GM19324 (cell line): ENCODE results near the gene MRAP.
"Not testable (repeated sequence)": the region's sequence is repeated elsewhere in the genome, so short reads cannot be mapped to it uniquely, and the experiment has no call there.

Experiments used
- ATAC-seq: cut with Tn5 transposase; IDR thresholded peaks from one replicate; pipeline ENCODE4 v1.9.1; 2021; ENCODE audit warnings: mild to moderate bottlenecking, moderate library complexity; ENCODE audit not compliant: unreplicated experiment, low FRiP score

MRAP gene

DNA sequence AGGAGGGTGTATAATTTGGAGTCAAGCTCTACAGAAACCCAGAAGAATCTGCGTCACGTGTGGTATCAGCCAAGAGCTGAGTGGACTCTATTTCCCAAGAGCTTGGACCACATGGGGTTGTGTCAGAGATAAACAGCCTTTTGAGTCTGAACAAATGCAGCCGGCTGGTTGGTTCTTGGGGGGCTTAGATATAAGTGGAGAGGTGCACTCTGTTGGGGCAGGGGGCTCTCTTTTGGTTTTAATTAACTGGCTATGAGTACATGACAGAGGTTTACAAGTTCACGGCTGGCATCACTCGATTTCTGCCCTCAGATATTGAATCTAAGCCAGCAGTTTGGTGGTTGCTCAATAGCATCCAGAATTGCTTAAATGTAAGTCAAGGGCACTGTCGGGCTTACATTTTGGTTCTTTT is 501 bp upstream of the MRAP start:
- ATAC-seq = no peak

DNA sequence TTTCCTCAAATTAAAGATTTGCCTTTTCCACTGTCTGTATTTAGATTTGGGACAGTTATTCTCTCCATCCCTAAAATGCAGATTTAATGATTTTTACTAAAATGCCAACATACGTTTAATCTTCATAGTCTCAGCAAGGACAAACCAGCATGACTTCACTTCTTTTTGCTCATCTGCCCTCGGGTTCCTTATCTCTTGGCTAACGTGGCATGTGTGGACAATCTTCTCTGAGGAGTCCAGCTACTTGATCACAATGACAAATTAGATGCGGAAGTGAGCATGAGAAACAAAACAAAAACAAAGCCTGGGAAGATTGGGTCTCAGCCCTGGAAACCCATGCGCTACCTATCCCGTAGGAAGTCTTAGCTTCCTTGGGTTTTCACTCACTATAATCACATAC is 1.0 kb downstream of the MRAP start:
- no peak for ATAC-seq

- ATAC-seq = no peak
These were observed 1.5 kb downstream of the MRAP start for GRCh38 chr21:32300117-32300681.

DNA sequence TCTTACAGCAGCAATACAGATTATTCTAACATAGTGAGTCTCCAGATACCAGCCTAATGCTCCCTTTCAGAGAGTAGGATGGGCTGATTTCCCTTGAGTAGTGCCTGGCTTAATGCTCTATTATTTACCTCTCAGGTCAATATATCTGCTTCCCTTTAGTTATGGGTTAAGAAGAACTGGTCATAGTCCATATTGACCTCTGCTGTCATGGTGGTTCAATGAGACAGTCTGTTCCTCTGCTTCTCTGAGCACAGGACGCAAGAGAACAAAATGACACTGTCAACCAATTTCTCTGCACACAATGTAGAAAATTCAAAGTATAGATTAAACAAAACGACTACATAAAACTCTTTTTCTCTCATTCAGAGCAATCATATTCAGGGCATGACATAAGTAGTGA is 2.9 kb downstream of the MRAP start:
- no peak for ATAC-seq

- no peak for ATAC-seq
These were observed 3.9 kb downstream of the MRAP start for GRCh38 chr21:32302560-32302959.

DNA sequence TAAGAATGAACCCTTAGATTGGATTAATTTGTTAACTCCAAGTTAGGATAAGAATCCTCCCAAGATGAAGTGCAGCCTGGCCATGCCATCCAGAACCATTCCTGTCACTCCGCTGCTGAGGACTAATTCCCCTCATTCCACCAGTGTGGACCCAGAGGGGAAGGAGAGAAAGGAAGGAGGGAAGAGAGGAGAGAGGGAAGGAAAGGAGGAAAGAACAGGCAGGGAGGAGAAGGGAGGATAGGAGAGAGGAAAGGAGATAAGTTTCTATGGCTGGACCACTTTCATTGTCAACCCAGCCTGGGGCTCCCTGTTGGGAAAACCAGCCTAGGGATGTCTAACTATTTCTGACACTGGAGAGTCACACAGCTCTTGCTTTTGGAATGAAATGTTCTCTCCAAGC is 4.7 kb downstream of the MRAP start:
- no peak for ATAC-seq

DNA sequence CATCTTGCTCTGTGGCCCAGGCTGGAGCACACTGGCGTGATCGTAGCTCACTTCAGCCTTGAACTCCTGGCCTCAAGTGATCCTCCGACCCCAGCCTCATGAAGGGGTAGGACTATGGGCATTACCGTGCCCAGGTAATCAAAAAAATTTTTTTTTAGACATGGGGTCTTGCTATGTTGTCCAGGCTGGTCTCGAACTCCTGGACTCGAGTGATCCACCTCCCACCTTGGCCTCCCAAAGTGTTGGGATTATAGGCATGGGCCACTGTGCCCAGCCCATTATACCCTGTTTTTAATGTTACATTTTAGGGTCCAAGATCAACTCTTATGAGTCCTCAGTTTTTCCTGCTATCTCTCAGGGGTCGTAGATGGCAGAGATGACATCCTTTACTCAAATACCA is 6.3 kb downstream of the MRAP start:
- no peak for ATAC-seq

DNA sequence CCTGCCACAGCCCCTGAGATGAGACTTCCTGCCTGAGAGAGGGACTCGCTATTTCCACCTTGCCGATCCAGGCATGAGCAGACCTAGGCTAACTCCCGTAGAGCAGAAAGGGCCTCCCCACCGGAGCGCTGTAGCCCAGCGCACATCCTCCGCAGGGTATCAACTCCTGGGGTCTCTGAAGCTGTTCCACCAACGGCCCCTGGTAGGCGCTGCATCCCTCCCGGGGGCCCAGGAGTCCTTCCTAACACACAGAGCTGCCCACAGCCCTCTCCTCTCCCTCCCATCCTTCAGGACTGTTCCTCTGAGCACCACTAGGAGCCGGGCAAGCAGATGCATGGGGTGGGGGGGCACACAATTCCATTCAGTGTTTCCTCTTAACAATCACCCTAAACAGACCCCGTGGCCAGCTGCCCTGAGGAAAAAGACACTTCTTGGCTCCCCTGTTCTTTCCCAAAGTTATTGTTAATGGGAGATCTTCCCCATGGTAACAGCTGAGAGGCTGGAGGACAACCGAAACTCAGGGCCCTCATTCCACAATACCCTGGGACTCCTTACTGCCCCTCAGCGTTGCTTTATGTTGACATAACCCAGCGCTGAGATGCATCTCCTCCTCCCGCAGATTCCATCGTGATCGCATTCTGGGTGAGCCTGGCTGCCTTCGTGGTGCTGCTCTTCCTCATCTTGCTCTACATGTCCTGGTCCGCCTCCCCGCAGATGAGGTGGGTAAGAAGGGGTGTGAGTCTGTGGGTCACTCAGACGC is 7.5 kb downstream of the MRAP start:
- ATAC-seq = no peak

GRCh38 chr21:32307706-32308105 is 9.1 kb downstream of the MRAP start:
- no peak for ATAC-seq

GRCh38 chr21:32308696-32309095 is 10.0 kb downstream of the MRAP start:
- no peak for ATAC-seq

- ATAC-seq = no peak
These were observed 11.3 kb downstream of the MRAP start for GRCh38 chr21:32309906-32310460.

GRCh38 chr21:32310976-32311375 is 12.3 kb downstream of the MRAP start:
- ATAC-seq = not testable (repeated sequence)

GRCh38 chr21:32311621-32312020 is 13.0 kb downstream of the MRAP start:
- ATAC-seq = no peak

- no peak for ATAC-seq
These were observed 13.7 kb downstream of the MRAP start for GRCh38 chr21:32312326-32312725.

DNA sequence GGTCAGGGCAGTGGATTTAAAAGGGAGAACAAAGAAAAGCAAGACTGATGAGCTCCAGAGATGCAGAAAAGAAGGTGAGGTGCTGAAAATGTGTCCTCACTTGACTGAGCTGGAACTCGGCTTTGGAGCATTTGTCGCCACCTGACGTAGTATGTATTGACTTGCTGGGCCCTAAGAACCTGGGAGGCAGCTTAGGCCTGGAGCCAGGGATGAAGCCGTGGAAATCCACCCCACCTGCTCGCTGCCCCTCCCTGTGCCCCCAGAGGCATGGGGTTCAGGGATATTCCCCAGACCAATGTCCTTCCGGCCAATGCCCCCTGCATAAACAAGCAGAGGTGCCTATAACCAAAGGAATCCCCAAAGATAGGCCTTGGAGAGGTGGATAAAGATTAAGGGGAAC is 14.3 kb downstream of the MRAP start:
- no peak for ATAC-seq

DNA sequence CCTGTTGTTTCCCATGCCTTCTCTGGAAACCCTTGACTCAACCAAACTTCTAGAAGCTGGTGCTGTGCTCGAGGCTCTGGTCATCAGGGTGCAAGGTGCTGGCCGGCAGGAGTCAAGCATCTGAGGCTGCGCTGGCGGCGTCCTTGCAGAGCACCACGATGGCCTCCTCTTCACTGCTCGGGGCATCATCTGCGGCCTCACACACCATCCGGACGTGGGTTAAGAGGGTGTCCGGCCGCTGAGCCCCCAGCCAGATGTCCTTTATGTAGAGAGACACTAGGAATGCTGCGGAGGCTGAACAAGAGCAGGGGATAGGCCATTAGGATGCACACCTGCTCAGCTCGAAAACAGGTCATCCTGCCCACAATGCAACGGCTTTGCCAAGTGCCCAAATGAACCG is 16.2 kb downstream of the MRAP start:
- ATAC-seq = no peak

- no peak for ATAC-seq
These were observed 17.0 kb downstream of the MRAP start for GRCh38 chr21:32315511-32316281.

GRCh38 chr21:32316361-32317215 is 17.9 kb downstream of the MRAP start:
- no peak for ATAC-seq

DNA sequence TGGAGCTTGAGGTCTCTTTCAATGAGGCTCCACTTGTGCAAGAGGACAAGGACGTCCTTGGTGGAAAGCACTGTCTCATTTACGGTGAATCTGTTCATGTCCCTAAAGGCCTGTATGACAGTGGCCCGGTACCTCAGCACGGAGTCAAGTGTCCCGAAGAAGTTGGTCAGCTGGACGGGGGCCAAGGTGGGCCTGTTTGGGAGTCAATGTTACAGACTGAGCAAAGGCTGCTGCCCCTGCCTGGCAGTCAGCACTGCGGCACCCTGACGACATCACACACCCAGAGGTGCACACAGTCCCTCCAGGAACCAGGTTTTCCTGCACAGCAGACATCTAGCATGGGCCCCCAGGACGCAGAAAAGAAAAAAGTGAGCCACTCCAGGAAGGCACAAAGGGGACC is 19.1 kb downstream of the MRAP start:
- ATAC-seq = no peak

GRCh38 chr21:32319012-32319411 is 20.4 kb downstream of the MRAP start:
- ATAC-seq = no peak
